Spinal cord (tissue), 10 donors: ENCODE data around the gene TBX21. TPM values are rescaled to one million over a fixed set of nuclear protein-coding genes. Genes with fewer than 3 reads are reported as not detected.

Experiments used
- DNase-seq, 6 donors: peaks; one replicate each; pipeline versions ENCODE4 v3.0.0 to v3.0.0-alpha.2; 2013 to 2015; ENCODE audit warnings: low spot score in 6 of 6, low read depth in 4 of 6
- H3K27ac ChIP-seq: one replicate; pipeline ENCODE4 v1.5.1; 2013; ENCODE audit warnings: low read depth, low read length, control low read depth
- H3K27me3 ChIP-seq: one replicate; pipeline ENCODE4 v1.6.1; 2013; ENCODE audit warnings: low read length; ENCODE audit not compliant: control insufficient read depth, insufficient read depth
- H3K36me3 ChIP-seq: one replicate; pipeline ENCODE4 v1.6.1; 2013; ENCODE audit warnings: low read length; ENCODE audit not compliant: control insufficient read depth, insufficient read depth
- H3K4me1 ChIP-seq: one replicate; pipeline ENCODE4 v1.6.1; 2013; ENCODE audit warnings: low read length; ENCODE audit not compliant: control insufficient read depth, insufficient read depth
- H3K4me3 ChIP-seq: one replicate; pipeline ENCODE4 v1.5.1; 2013; ENCODE audit warnings: low read depth, low read length, control low read depth
- H3K9me3 ChIP-seq: one replicate; pipeline ENCODE4 v1.6.1; 2013; ENCODE audit warnings: low read length; ENCODE audit not compliant: control insufficient read depth, insufficient read depth
- WGBS: methylation state at CpG from one replicate; pipeline ENCODE4 v1.1.5; 2013; ENCODE audit warnings: missing lambda C conversion rate; ENCODE audit not compliant: insufficient coverage; 5-methylcytosine and 5-hydroxymethylcytosine counted together
- polyA plus RNA-seq, 2 donors: library from polyadenylated mRNA; unstranded; fragments of 120-200 nt; gene quantifications; one replicate each; pipeline ENCODE4 v1.2.1, GENCODE V29; 2013; ENCODE audit not compliant: insufficient read length in 2 of 2
- total RNA-seq, 2 donors: library from RNA; depleted of rRNA in 1 of 2; stranded (reverse); fragments of 120-200 nt in 1 of 2; fragments of >200 nt in 1 of 2; gene quantifications; one replicate each; pipeline versions ENCODE4 v1.2.3 to v1.2.4, GENCODE V29; 2013 to 2014
- donor health status: healthy.

Gene TBX21
- total and polyA plus RNA-seq, 4 donors = 0.17 to 0.36 (median 0.26) TPM

DNA sequence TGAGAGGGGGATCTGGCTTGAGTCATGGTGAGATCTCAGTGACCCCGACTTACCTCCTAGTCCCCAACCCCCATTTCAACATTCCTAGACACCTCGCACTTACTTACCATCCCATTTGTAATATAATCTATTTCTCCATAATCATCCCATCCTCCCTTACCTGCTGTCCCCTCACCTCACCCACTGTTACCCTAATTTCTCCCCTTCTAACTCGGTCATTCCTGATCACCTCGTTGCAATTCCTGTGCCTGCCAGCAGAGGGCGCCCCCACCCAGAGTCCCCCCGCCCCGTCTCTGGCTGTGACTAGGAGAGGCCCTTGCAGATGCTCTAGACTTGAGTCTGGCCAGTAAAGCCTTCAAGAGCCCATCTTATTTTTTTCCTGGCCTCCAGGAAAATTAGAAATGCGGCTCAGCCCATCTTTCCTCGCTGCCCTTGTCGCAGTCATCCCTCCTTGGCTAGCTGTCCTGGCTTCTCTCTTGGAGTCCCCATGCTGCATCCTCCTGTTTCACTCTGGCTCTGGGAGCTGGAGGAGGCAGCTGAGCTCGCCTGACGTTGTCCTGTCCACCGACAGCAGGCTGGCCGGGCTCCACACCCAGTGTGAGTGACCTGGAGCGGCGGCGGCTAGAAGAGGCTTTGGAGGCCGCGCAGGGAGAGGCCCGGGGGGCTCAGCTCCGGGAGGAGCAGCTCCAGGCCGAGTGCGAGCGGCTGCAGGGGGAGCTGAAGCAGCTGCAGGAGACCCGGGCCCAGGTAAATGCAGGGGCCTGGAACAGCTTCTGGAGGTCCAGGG, 34.1 kb upstream of the TBX21 start:
- H3K9me3 ChIP-seq = no peaks in the 10 kb centered on the region
- H3K27me3 ChIP-seq = no peaks in the 10 kb centered on the region
- peaks cover 42% of the 10 kb centered on the region for H3K4me1 ChIP-seq
- H3K36me3 ChIP-seq = peaks cover 77% of the 10 kb centered on the region
- H3K27ac ChIP-seq = no peak overlapping the region
- WGBS = 67% methylated on average over 25 of the region's 25 CpGs
- peak in 3 of 6 donors; percentile 28 to 69 (median 67) for DNase-seq
- no peak overlapping the region for H3K4me3 ChIP-seq

DNA sequence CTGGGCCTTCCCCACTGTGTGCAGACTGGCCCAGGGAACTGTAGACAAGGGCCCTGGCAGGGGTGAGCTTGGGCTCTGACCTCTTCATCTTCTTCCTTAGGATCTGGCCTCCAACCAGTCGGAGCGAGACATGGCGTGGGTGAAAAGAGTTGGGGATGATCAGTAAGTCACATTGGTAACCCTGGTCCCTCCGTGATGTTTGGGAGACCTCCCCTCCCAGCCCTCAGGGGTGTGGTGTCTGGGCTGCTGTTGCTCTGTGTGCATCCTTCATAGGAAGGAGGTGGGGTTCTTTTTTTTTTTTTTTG, 33.5 kb upstream of the TBX21 start:
- Histone ChIP-seq H3K4me1 (peaks cover 47% of the 10 kb centered on the region), H3K27ac (no peak overlapping the region), H3K9me3 (no peaks in the 10 kb centered on the region), H3K27me3 (no peaks in the 10 kb centered on the region), H3K4me3 (no peak overlapping the region), H3K36me3 (peaks cover 83% of the 10 kb centered on the region)
- WGBS = no CpG with 5 or more reads among the region's 4 CpGs
- DNase-seq = no peak

DNA sequence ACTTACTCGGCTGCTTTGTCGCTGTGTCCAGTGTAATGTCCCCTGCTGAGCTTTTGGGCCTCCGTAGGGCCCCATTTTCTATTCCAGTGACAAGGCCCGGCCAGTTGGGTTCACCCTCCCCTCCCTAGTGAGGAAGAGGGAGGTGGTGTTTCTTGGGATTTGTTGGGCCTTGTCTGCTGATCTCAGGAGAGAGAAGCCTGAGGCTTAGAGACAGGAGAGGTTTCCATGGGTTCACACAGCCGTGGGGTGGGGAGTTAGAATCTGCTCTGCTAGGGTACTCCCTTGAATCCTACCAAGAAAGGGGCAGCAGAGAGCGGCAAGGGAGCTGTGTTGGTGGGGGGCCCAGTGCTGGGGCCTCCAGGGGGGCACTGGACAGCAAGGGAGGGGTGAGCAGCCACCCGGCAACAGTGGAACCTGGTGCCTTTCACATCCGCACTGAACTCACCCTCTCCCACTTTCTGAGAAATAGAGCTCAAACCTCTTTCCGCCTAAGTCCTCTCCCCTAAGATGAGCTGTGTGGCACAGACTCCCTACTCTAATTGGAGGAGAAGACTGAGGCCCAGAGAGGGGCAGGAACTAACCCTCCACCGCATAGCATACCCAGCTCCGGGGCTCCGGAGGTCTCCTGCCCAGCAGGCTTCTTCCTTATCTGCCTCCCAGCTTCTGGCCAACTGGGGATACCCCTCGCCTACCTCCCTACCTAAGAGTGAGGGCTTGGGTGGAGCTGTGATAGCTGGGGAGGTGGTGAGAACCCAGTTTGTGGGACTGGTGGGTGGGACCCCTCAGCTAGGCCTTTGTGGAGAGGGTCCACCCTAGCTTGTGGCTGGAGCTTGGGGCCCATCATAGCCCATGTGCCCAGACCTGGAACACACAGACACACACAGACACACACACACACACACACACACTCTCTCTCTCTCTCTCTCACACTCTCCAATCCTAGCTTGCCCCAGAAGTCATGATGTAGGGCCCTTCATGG, 32.3 kb upstream of the TBX21 start:
- Histone ChIP-seq H3K4me1 (peaks cover 44% of the 10 kb centered on the region), H3K27me3 (no peaks in the 10 kb centered on the region), H3K4me3 (no peak overlapping the region), H3K36me3 (peaks cover 86% of the 10 kb centered on the region), H3K27ac (no peak overlapping the region), H3K9me3 (no peaks in the 10 kb centered on the region)
- no peak for DNase-seq
- 70% methylated on average over 4 of the region's 13 CpGs for whole genome bisulfite sequencing

GRCh38 chr17:47701608-47702007, 31.4 kb upstream of the TBX21 start:
- Histone ChIP-seq H3K36me3 (peaks cover 83% of the 10 kb centered on the region), H3K9me3 (no peaks in the 10 kb centered on the region), H3K4me3 (no peak overlapping the region), H3K4me1 (peaks cover 46% of the 10 kb centered on the region), H3K27ac (no peak overlapping the region), H3K27me3 (no peaks in the 10 kb centered on the region)
- no peak for DNase-seq
- WGBS = 88% methylated on average over 1 of the region's 4 CpGs

DNA sequence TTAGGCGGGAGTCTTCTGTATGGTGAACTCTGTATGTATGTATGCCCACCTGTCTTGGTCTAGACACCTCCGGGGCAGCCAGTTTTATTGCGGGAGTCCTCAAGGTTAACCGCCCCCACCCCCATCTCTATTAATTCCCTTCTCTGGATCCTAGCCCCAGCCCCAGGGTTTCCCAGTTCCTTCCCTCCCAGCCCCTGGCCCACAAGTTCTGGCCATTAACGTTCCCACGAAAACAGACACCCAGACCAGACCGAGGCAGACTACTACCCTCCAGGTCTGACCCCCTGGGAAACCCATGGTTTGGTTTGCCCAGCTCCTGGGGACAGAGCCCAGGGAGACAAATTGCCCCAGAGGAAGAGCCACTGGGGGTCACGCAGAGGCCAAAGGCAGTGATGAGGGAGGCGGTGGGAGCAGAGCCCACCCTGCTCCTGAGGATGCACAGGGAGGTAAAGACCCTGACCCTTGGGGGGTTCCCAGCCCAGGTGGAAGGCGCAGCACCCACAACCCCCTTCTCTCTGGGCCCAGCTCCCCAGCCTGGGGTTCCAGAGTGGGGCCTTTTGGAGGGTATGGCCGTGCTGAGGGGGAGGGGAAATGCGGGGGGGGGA, 30.5 kb upstream of the TBX21 start:
- Histone ChIP-seq H3K27me3 (no peaks in the 10 kb centered on the region), H3K4me1 (peaks cover 50% of the 10 kb centered on the region), H3K9me3 (no peaks in the 10 kb centered on the region), H3K27ac (peak overlapping the region; percentile 15), H3K4me3 (no peak overlapping the region), H3K36me3 (peaks cover 77% of the 10 kb centered on the region)
- WGBS = 62% methylated on average over 5 of the region's 12 CpGs
- DNase-seq = no peak

GRCh38 chr17:47703191-47703591, 29.8 kb upstream of the TBX21 start:
- WGBS = 75% methylated on average over 8 of the region's 15 CpGs
- Histone ChIP-seq H3K4me3 (no peak overlapping the region), H3K27ac (no peak overlapping the region), H3K4me1 (peaks cover 56% of the 10 kb centered on the region), H3K9me3 (no peaks in the 10 kb centered on the region), H3K36me3 (peaks cover 72% of the 10 kb centered on the region), H3K27me3 (no peaks in the 10 kb centered on the region)
- DNase-seq = no peak

DNA sequence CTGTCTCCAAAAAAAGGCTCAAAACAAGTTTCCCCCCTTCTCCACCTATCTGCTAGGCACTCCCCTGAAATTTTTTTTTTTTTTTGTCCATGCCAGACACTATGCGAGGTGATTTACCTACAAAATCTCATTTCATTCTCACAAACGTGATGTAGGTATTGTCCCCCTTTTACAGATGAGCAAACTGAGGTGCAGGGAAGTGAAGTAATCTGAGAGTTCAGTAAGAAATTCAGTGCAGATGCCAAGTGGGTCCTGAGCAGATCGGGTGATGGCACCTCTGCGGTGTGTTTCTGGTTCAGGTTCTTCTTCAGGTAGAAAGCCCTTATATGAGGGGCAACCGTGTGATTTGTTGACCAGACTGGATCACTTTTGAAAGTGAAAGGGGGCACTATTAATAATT, 29.4 kb upstream of the TBX21 start:
- peaks cover 60% of the 10 kb centered on the region for H3K4me1 ChIP-seq
- no peak overlapping the region for H3K4me3 ChIP-seq
- WGBS = 92% methylated on average over 3 of the region's 5 CpGs
- no peaks in the 10 kb centered on the region for H3K27me3 ChIP-seq
- H3K27ac ChIP-seq = no peak overlapping the region
- no peaks in the 10 kb centered on the region for H3K9me3 ChIP-seq
- DNase-seq = no peak
- H3K36me3 ChIP-seq = peaks cover 71% of the 10 kb centered on the region

DNA sequence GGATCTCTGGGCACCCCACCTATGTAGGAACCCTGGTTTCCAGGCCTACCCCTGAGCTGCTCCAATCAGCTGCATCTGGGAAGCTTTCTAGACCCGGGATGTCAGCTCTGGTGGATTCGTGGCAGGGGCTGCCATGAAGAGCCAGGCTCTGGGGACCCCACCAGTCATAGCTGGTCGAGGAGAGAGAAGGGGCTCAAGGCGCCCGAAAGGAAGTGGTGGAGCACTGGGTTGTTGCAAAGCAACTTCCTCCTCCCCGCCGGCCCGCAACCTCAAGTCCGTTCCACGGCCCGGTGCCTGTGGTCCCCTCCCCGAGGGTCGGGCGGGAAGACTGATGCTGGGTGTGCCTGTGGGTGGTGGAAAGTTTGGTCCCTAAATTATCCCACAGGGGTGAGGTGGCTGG, 28.9 kb upstream of the TBX21 start:
- H3K4me1 ChIP-seq = peaks cover 58% of the 10 kb centered on the region
- no peak overlapping the region for H3K27ac ChIP-seq
- no peak for DNase-seq

DNA sequence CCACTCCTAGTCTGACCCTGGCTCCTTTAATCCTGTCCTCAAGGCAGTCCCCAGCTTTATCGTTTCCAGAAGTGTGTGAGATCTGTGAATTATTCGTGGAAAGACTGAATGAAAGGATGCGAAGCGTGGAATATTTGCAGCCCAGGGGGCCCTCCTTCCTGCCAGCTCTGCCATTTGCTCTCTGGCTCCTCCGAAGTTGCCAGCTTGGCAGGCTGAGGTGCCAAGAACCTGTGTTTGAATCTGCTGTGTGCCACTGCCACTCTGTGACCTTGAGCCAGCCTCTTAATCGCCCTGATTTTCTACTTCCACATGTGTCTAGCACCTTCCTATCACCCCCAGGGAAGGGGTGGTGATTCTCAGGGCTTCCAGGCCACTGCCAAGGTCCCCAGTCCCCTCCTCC, 28.3 kb upstream of the TBX21 start:
- H3K4me1 ChIP-seq = peaks cover 58% of the 10 kb centered on the region
- H3K27ac ChIP-seq = peak overlapping the region; percentile 6
- no peaks in the 10 kb centered on the region for H3K27me3 ChIP-seq
- 52% methylated on average over 6 of the region's 6 CpGs for WGBS
- H3K36me3 ChIP-seq = peaks cover 65% of the 10 kb centered on the region
- no peaks in the 10 kb centered on the region for H3K9me3 ChIP-seq
- H3K4me3 ChIP-seq = no peak overlapping the region
- peak in 1 of 6 donors; percentile 63 for DNase-seq

More for the DNA sequence above, 28.9 kb upstream of the TBX21 start:
- Histone ChIP-seq H3K36me3 (peaks cover 68% of the 10 kb centered on the region), H3K9me3 (no peaks in the 10 kb centered on the region), H3K27me3 (no peaks in the 10 kb centered on the region), H3K4me3 (no peak overlapping the region)
- 73% methylated on average over 11 of the region's 14 CpGs for WGBS
